HCT116 (cell line): Measurements from ENCODE around the gene ACTG1. TPM values are rescaled to one million over a fixed set of nuclear protein-coding genes. Genes with fewer than 3 reads are reported as not detected.

Experiments
- ATAC-seq: fragments of 200-7000 bp; cut with Tn5 transposase; 2 replicates; pipeline ENCODE4 v1.9.1; 2020; ENCODE audit warnings: mild to moderate bottlenecking, moderate library complexity
- BruUV-seq: library from RNA; stranded (reverse); fragments of 400-500 nt; replicated peaks from 2 replicates; lab custom pipeline; 2021; lab: Mats Ljungman, UMichigan
- CTCF ChIA-PET: fragments of 300-600 bp; sonication (Branson Sonifier 250); formaldehyde crosslinking; loops from one replicate; lab custom pipeline; 2021; ENCODE audit warnings: antibody characterized with exemption; lab: Charles Lee
- POLR2A ChIA-PET: fragments of 300-600, 350-600 bp; sonication (Branson Sonifier 250); formaldehyde crosslinking; loops from one replicate; lab custom pipeline; 2021; ENCODE audit warnings: antibody characterized with exemption; lab: Charles Lee
- RAD21 ChIA-PET, 2 experiments: fragments of 300-600 bp; sonication (Branson Sonifier 250); formaldehyde crosslinking; loops; one replicate each; lab custom pipeline; 2023; ENCODE audit warnings: low total read pairs in 2 of 2; ENCODE audit not compliant: uncharacterized antibody in 2 of 2, unreplicated experiment in 2 of 2, low non-redundant PET in 1 of 2; lab: Charles Lee
- DNase-seq: peaks from one replicate; pipeline ENCODE4 v3.0.0-alpha.2; 2010; ENCODE audit warnings: low read depth, low spot score
- H2AFZ ChIP-seq: fragments of 200-600 bp; shearing (Covaris generic), sonication (generic); 2 replicates; pipeline ENCODE4 v1.6.1; 2017; ENCODE audit warnings: low read depth, mixed run types, mixed read lengths, antibody characterized with exemption, low read length; ENCODE audit not compliant: poor library complexity, severe bottlenecking
- H3K27ac ChIP-seq: 2 replicates; pipeline ENCODE4 v1.5.1; 2012; ENCODE audit warnings: low read depth, low read length
- H3K27me3 ChIP-seq: fragments of 200-600 bp; sonication (generic); 2 replicates; pipeline ENCODE4 v1.6.1; 2016; ENCODE audit warnings: mixed run types, low read length, mixed read lengths; ENCODE audit not compliant: insufficient read depth
- H3K36me3 ChIP-seq, 2 experiments: fragments of 200-500 bp in 1 of 2; fragments of 200-600 bp in 1 of 2; sonication (Bioruptor generic) in 1 of 2; sonication (generic) in 1 of 2; 2 replicates each; pipeline versions ENCODE4 v1.5.1 to v1.6.1; 2014 to 2016; ENCODE audit warnings: low read length in 2 of 2, inconsistent platforms in 1 of 2, mixed read lengths in 1 of 2, mixed run types in 1 of 2; ENCODE audit not compliant: insufficient read depth in 2 of 2, control insufficient read depth in 1 of 2
- H3K4me1 ChIP-seq, 2 experiments: fragments of 200-600 bp in 1 of 2; sonication (generic) in 1 of 2; 2 replicates each; pipeline versions ENCODE4 v1.5.1 to v1.6.1; 2012 to 2017; ENCODE audit warnings: low read length in 2 of 2, inconsistent platforms in 1 of 2, mild to moderate bottlenecking in 1 of 2, mixed read lengths in 1 of 2, mixed run types in 1 of 2, moderate library complexity in 1 of 2; ENCODE audit not compliant: insufficient read depth in 2 of 2, control insufficient read depth in 1 of 2
- H3K4me2 ChIP-seq: fragments of 200-600 bp; sonication (generic); 2 replicates; pipeline ENCODE4 v1.6.1; 2017; ENCODE audit warnings: mixed run types, low read length, mixed read lengths
- H3K4me3 ChIP-seq, 2 experiments: fragments of 200-600 bp in 1 of 2; sonication (generic) in 1 of 2; replicated peaks in 1 of 2; 2 replicates each; pipeline ENCODE4 v1.5.1; 2011 to 2016; ENCODE audit warnings: low read length in 2 of 2, control low read depth in 1 of 2, low read depth in 1 of 2, mild to moderate bottlenecking in 1 of 2, mixed read lengths in 1 of 2, mixed run types in 1 of 2
- H3K79me2 ChIP-seq: fragments of 200-600 bp; sonication (generic); 2 replicates; pipeline ENCODE4 v1.6.1; 2017; ENCODE audit warnings: mild to moderate bottlenecking, mixed run types, low read length, moderate library complexity, mixed read lengths; ENCODE audit not compliant: insufficient read depth
- H3K9ac ChIP-seq: fragments of 200-600 bp; sonication (generic); 2 replicates; pipeline ENCODE4 v1.6.1; 2016; ENCODE audit warnings: low read length, mixed read lengths
- H3K9me2 ChIP-seq: fragments of 200-600 bp; sonication (generic), shearing (Covaris generic); 2 replicates; pipeline ENCODE4 v1.6.1; 2017; ENCODE audit warnings: mixed run types, mild to moderate bottlenecking, moderate library complexity; ENCODE audit not compliant: insufficient read depth
- H3K9me3 ChIP-seq, 2 experiments: fragments of 200-500 bp in 1 of 2; fragments of 200-600 bp in 1 of 2; sonication (Bioruptor generic) in 1 of 2; sonication (generic) in 1 of 2; 2 replicates each; pipeline ENCODE4 v1.6.1; 2014 to 2017; ENCODE audit warnings: low read length in 2 of 2, mixed read lengths in 2 of 2, inconsistent platforms in 1 of 2, low read depth in 1 of 2, mild to moderate bottlenecking in 1 of 2, mixed run types in 1 of 2, moderate library complexity in 1 of 2; ENCODE audit not compliant: control insufficient read depth in 1 of 2, insufficient read depth in 1 of 2
- H4K20me1 ChIP-seq: fragments of 200-600 bp; sonication (generic), shearing (Covaris generic); 2 replicates; pipeline ENCODE4 v1.6.1; 2017; ENCODE audit warnings: mixed run types, mild to moderate bottlenecking, moderate library complexity; ENCODE audit not compliant: insufficient read depth
- ATF3 ChIP-seq: IDR thresholded peaks from 2 replicates; pipeline ENCODE4 v1.6.1; 2012
- CBX3 ChIP-seq: IDR thresholded peaks from 2 replicates; pipeline ENCODE4 v1.6.1; 2012; ENCODE audit warnings: low read depth
- CEBPB ChIP-seq: IDR thresholded peaks from 2 replicates; pipeline ENCODE4 v1.6.1; 2012; ENCODE audit warnings: low read depth
- CTCF ChIP-seq, 3 experiments: fragments of 200-600 bp in 1 of 3; sonication (generic) in 1 of 3; IDR thresholded peaks in 2 of 3; conservative IDR thresholded peaks in 1 of 3; 2 replicates each; pipeline ENCODE4 v1.5.1; 2012 to 2017; ENCODE audit warnings: low read depth in 2 of 3, low read length in 2 of 3, antibody characterized with exemption in 1 of 3, borderline replicate concordance in 1 of 3, control low read depth in 1 of 3, mild to moderate bottlenecking in 1 of 3, mixed read lengths in 1 of 3, mixed run types in 1 of 3, moderate library complexity in 1 of 3; ENCODE audit not compliant: insufficient read depth in 1 of 3
- EGR1 ChIP-seq: IDR thresholded peaks from 2 replicates; pipeline ENCODE4 v1.6.1; 2012; ENCODE audit warnings: low read depth
- ELF1 ChIP-seq: IDR thresholded peaks from 2 replicates; pipeline ENCODE4 v1.6.1; 2012; ENCODE audit warnings: low read depth, borderline replicate concordance
- EZH2 ChIP-seq: fragments of 200-600 bp; sonication (generic); IDR thresholded peaks from 2 replicates; pipeline ENCODE4 v1.6.1; 2017; ENCODE audit warnings: antibody characterized with exemption, mixed run types
- EZH2phosphoT487 ChIP-seq: fragments of 200-600 bp; IDR thresholded peaks from 2 replicates; pipeline ENCODE4 v1.6.1; 2018; ENCODE audit warnings: antibody characterized with exemption, borderline replicate concordance
- FOSL1 ChIP-seq: IDR thresholded peaks from 2 replicates; pipeline ENCODE4 v1.6.1; 2012; ENCODE audit warnings: low read depth
- JUND ChIP-seq: IDR thresholded peaks from 2 replicates; pipeline ENCODE4 v1.6.1; 2012
- MAX ChIP-seq: IDR thresholded peaks from 2 replicates; pipeline ENCODE4 v1.6.1; 2012
- POLR2A ChIP-seq: IDR thresholded peaks from 2 replicates; pipeline ENCODE4 v1.7.0; 2011; ENCODE audit warnings: borderline replicate concordance; ENCODE audit not compliant: insufficient read depth, insufficient read length; ENCODE audit errors: extremely low read depth
- RAD21 ChIP-seq: IDR thresholded peaks from 2 replicates; pipeline ENCODE4 v1.6.1; 2012; ENCODE audit warnings: low read depth, mild to moderate bottlenecking
- SIN3A ChIP-seq: IDR thresholded peaks from 2 replicates; pipeline ENCODE4 v1.6.1; 2012; ENCODE audit warnings: low read depth
- SRF ChIP-seq: IDR thresholded peaks from 2 replicates; pipeline ENCODE4 v1.6.1; 2012; ENCODE audit warnings: low read depth
- TCF7L2 ChIP-seq: IDR thresholded peaks from 2 replicates; pipeline ENCODE4 v1.7.0; 2011; ENCODE audit warnings: borderline replicate concordance, inconsistent platforms; ENCODE audit not compliant: insufficient read depth, insufficient read length; ENCODE audit errors: extremely low read depth
- YY1 ChIP-seq: IDR thresholded peaks from 2 replicates; pipeline ENCODE4 v1.6.1; 2011; ENCODE audit warnings: low read length, low read depth, moderate library complexity, mild to moderate bottlenecking; ENCODE audit not compliant: insufficient replicate concordance; ENCODE audit errors: extremely low read depth
- ZBTB33 ChIP-seq: IDR thresholded peaks from 2 replicates; pipeline ENCODE4 v1.6.1; 2011; ENCODE audit warnings: mild to moderate bottlenecking, low read length, moderate library complexity; ENCODE audit not compliant: insufficient replicate concordance; ENCODE audit errors: extremely low read depth
- ZFX ChIP-seq: fragments of 450-650 bp; IDR thresholded peaks from 2 replicates; pipeline ENCODE4 v1.6.1; 2017
- ZNF274 ChIP-seq: fragments of 200-500 bp; sonication (Bioruptor generic); IDR thresholded peaks from 2 replicates; pipeline ENCODE4 v1.6.1; 2014; ENCODE audit warnings: mild to moderate bottlenecking, low read depth, low read length, inconsistent platforms
- intact Hi-C: fragments of 100-400 bp; cut with micrococcal nuclease; formaldehyde crosslinking; loops from 2 replicates; pipeline ENCODE4 v1.10.0; 2022
- total RNA-seq: library from RNA; stranded (reverse); gene quantifications from one replicate; pipeline ENCODE4 v1.2.1, GENCODE V29; 2021; ENCODE audit not compliant: unreplicated experiment

ACTG1 gene
- total RNA-seq, 1 experiment from 2014 or later, result 6,223 TPM

- peaks cover 3% of the 10 kb centered on the region; the same call in 1 of the 2 replicates for H3K79me2 ChIP-seq
- no peak overlapping the region for H3K27ac ChIP-seq
- DNase-seq (no peak), ATAC-seq (no peak)
- peaks cover 5 to 17% of the 10 kb centered on the region in 2 experiments for H3K4me1 ChIP-seq
- ChIA-PET CTCF (no interaction called here), RAD21 (no interaction called here), POLR2A (interaction anchor here (0.6 kb wide), 1 partner anchor 46 kb away, joined by 4 read pairs; no protein-coding TSS in a partner anchor)
- H3K4me3 ChIP-seq, result no peak overlapping the region
- H2AFZ ChIP-seq, result no peak overlapping the region
- BruUV-seq, result no TSS peak
- H4K20me1 ChIP-seq, result 0 out of 2 replicates have a peak, but pooled peaks cover 3% of the 10 kb centered on the region
- H3K4me2 ChIP-seq, result no peak overlapping the region
- TF ChIP-seq CEBPB, result no peak
- TF ChIP-seq EZH2phosphoT487, result no peak
- no peak for TF ChIP-seq POLR2A
- TF ChIP-seq CTCF (IDR thresholded peaks at IDR 0.05 in 2 of 3, conservative IDR thresholded peaks at IDR 0.05 in 1 of 3; ENCODE audit: borderline replicate concordance in 1 of 3, insufficient read depth in 1 of 3, low read depth in 2 of 3, low read length in 2 of 3), result no peak
- no peak for TF ChIP-seq SRF
- no peak for TF ChIP-seq ZBTB33
- no peak for TF ChIP-seq YY1
- no peak for TF ChIP-seq TCF7L2
- no peak for TF ChIP-seq ATF3
- TF ChIP-seq MAX, result no peak
- TF ChIP-seq FOSL1, result no peak
- no peak for TF ChIP-seq ZFX
- no peak for TF ChIP-seq EZH2
- TF ChIP-seq EGR1, result no peak
- TF ChIP-seq ZNF274, result no peak
- TF ChIP-seq ELF1, result no peak
- TF ChIP-seq RAD21, result no peak
- TF ChIP-seq JUND, result no peak
- TF ChIP-seq CBX3, result no peak
- TF ChIP-seq SIN3A, result no peak
- peaks cover 54 to 76% of the 10 kb centered on the region in 2 experiments for H3K36me3 ChIP-seq
- H3K27me3 ChIP-seq, result no peaks in the 10 kb centered on the region
- intact Hi-C loops, result no loop called here
- H3K9ac ChIP-seq, result no peak overlapping the region
- H3K9me3 ChIP-seq, result no peaks in the 10 kb centered on the region
- H3K9me2 ChIP-seq, result no peaks in the 10 kb centered on the region
These were observed 48.9 kb upstream of the ACTG1 start for GRCh38 chr17:81561494-81561885.
